ENCODE measurements around the gene USP43. TPM values are rescaled to one million over a fixed set of nuclear protein-coding genes. Genes with fewer than 3 reads are reported as not detected.
A peak's percentile ranks its signal among the peaks of the same experiment; 100 is the strongest.
"Not testable (repeated sequence)": the region's sequence is repeated elsewhere in the genome, so short reads cannot be mapped to it uniquely, and the experiment has no call there.

Gene USP43
- polyA plus RNA-seq (ENCODE audit: insufficient read length in 3 of 3) = 1 to 10 TPM; 6.7 to 8.7 (median 7.1) TPM
- long read RNA-seq, donor 1 = 0 reads
- long read RNA-seq, donor 2 = 0 reads
- long read RNA-seq, donor 3 = 0 reads
- long read RNA-seq, donor 4 = 0 reads
- long read RNA-seq, donor 5 = 0 reads
- long read RNA-seq, donor 6 = 0 reads
- long read RNA-seq, donor 7, full-length matches to known transcripts = 1 of 1 reads
- long read RNA-seq, donor 7, partial matches to known transcripts = 0 of 1 reads
- long read RNA-seq, donor 7, other reads (novel, unspliced or antisense) = 0 of 1 reads
- long read RNA-seq, donor 8 = 0 reads
- long read RNA-seq, donor 9 = 0 reads
- long read RNA-seq, donor 10 = 0 reads
- long read RNA-seq, donor 11 = 0 reads
- long read RNA-seq, donor 12 = 0 reads
- long read RNA-seq, donor 13 = 0 reads
- long read RNA-seq, donor 14 = 0 reads
- long read RNA-seq, donor 15 = 0 reads
- long read RNA-seq, donor 16, partial matches to known transcripts = 0 of 2 reads
- long read RNA-seq, donor 16, other reads (novel, unspliced or antisense) = 0 of 2 reads

- DNase-seq (ENCODE audit: extremely low read depth in 1 of 11, low read depth in 9 of 11, low spot score in 4 of 11) = peak in 5 of 11 donors; percentile 24 to 43 (median 40)
Measured at GRCh38 chr17:9644910-9645751, at the start of gene USP43. Gene USP43, plus strand, starts transcription at chr17:9645517. Its CDS starts 116 bp downstream, at chr17:9645633.

GRCh38 chr17:9597638-9598037, 47.7 kb upstream of the USP43 start:
- not testable (repeated sequence) for DNase-seq (ENCODE audit: extremely low read depth in 1 of 11, low read depth in 9 of 11, low spot score in 4 of 11)

GRCh38 chr17:9598661-9599060, 46.7 kb upstream of the USP43 start:
- DNase-seq (ENCODE audit: extremely low read depth in 1 of 11, low read depth in 9 of 11, low spot score in 4 of 11) = no peak

- not testable (repeated sequence) for DNase-seq (ENCODE audit: extremely low read depth in 1 of 11, low read depth in 9 of 11, low spot score in 4 of 11)
Measured at GRCh38 chr17:9604583-9604982, 40.7 kb upstream of the USP43 start.

- DNase-seq (ENCODE audit: extremely low read depth in 1 of 11, low read depth in 9 of 11, low spot score in 4 of 11) = no peak
Measured at GRCh38 chr17:9606453-9606852, 38.9 kb upstream of the USP43 start.

GRCh38 chr17:9607058-9607457, 38.3 kb upstream of the USP43 start:
- DNase-seq (ENCODE audit: extremely low read depth in 1 of 11, low read depth in 9 of 11, low spot score in 4 of 11) = not testable (repeated sequence)

- DNase-seq (ENCODE audit: extremely low read depth in 1 of 11, low read depth in 9 of 11, low spot score in 4 of 11) = no peak
Measured at GRCh38 chr17:9611557-9611956, 33.8 kb upstream of the USP43 start.

- peak in 10 of 11 donors; percentile 15 to 68 (median 42) for DNase-seq (ENCODE audit: extremely low read depth in 1 of 11, low read depth in 9 of 11, low spot score in 4 of 11)
Measured at GRCh38 chr17:9612006-9612405, 33.3 kb upstream of the USP43 start.

GRCh38 chr17:9615486-9615885, 29.8 kb upstream of the USP43 start:
- DNase-seq (ENCODE audit: extremely low read depth in 1 of 11, low read depth in 9 of 11, low spot score in 4 of 11) = no peak

GRCh38 chr17:9622961-9623360, 22.4 kb upstream of the USP43 start:
- DNase-seq (ENCODE audit: extremely low read depth in 1 of 11, low read depth in 9 of 11, low spot score in 4 of 11) = no peak

- DNase-seq (ENCODE audit: extremely low read depth in 1 of 11, low read depth in 9 of 11, low spot score in 4 of 11) = no peak
Measured at GRCh38 chr17:9628509-9628908, 16.8 kb upstream of the USP43 start.

GRCh38 chr17:9632741-9633140, 12.6 kb upstream of the USP43 start:
- DNase-seq (ENCODE audit: extremely low read depth in 1 of 11, low read depth in 9 of 11, low spot score in 4 of 11) = no peak

GRCh38 chr17:9635340-9635739, 10.0 kb upstream of the USP43 start:
- DNase-seq (ENCODE audit: extremely low read depth in 1 of 11, low read depth in 9 of 11, low spot score in 4 of 11) = no peak

GRCh38 chr17:9636501-9636900, 8.8 kb upstream of the USP43 start:
- DNase-seq (ENCODE audit: extremely low read depth in 1 of 11, low read depth in 9 of 11, low spot score in 4 of 11) = no peak

GRCh38 chr17:9640388-9640787, 4.9 kb upstream of the USP43 start:
- DNase-seq (ENCODE audit: extremely low read depth in 1 of 11, low read depth in 9 of 11, low spot score in 4 of 11) = not testable (repeated sequence)

GRCh38 chr17:9643611-9644010, 1.7 kb upstream of the USP43 start:
- DNase-seq (ENCODE audit: extremely low read depth in 1 of 11, low read depth in 9 of 11, low spot score in 4 of 11) = no peak

GRCh38 chr17:9645851-9646545, 681 bp downstream of the USP43 start:
- DNase-seq (ENCODE audit: extremely low read depth in 1 of 11, low read depth in 9 of 11, low spot score in 4 of 11) = peak in 5 of 11 donors; percentile 33 to 54 (median 42)

- DNase-seq (ENCODE audit: extremely low read depth in 1 of 11, low read depth in 9 of 11, low spot score in 4 of 11) = no peak
Measured at GRCh38 chr17:9646546-9646885, 1.2 kb downstream of the USP43 start.

- peak in 7 of 11 donors; percentile 24 to 79 (median 60) for DNase-seq (ENCODE audit: extremely low read depth in 1 of 11, low read depth in 9 of 11, low spot score in 4 of 11)
Measured at GRCh38 chr17:9647014-9647413, 1.7 kb downstream of the USP43 start.
